Tibial artery (tissue), 4 donors: ENCODE data around the gene MGMT.

Experiments
- DNase-seq, 2 donors: peaks; one replicate each; pipeline ENCODE4 v3.0.0-alpha.2; 2019
- H3K27ac ChIP-seq, 2 donors: fragments of 200-600 bp; sonication (generic) in 1 of 2; 1 replicate in 1 of 2; 2 replicates in 1 of 2; pipeline ENCODE4 v1.5.1; 2018 to 2019; ENCODE audit warnings: mild to moderate bottlenecking in 1 of 2
- H3K27me3 ChIP-seq, 2 donors: fragments of 200-600 bp; sonication (generic) in 1 of 2; one replicate each; pipeline versions ENCODE4 v1.5.1 to v1.6.0; 2016 to 2019
- H3K36me3 ChIP-seq, 3 donors: fragments of 200-600 bp; sonication (generic) in 2 of 3; one replicate each; pipeline ENCODE4 v1.5.1; 2016 to 2019; ENCODE audit warnings: mild to moderate bottlenecking in 2 of 3
- H3K4me1 ChIP-seq, 4 donors: fragments of 200-600 bp; sonication (generic) in 2 of 4; 1 replicate in 3 of 4; 2 replicates in 1 of 4; pipeline ENCODE4 v1.5.1; 2016 to 2019
- H3K4me3 ChIP-seq, 2 donors: fragments of 200-600 bp; sonication (generic) in 1 of 2; 1 replicate in 1 of 2; 2 replicates in 1 of 2; pipeline ENCODE4 v1.5.1; 2018 to 2019; ENCODE audit warnings: mild to moderate bottlenecking in 2 of 2
- H3K9me3 ChIP-seq, 3 donors: fragments of 200-600 bp; sonication (generic) in 1 of 3; one replicate each; pipeline ENCODE4 v1.5.1; 2016 to 2019
- CTCF ChIP-seq, 2 experiments: fragments of 200-600 bp in 1 of 2; fragments of 450-650 bp in 1 of 2; IDR thresholded peaks; one replicate each; pipeline ENCODE4 v1.5.1; 2017 to 2019; ENCODE audit warnings: antibody characterized with exemption in 2 of 2, mild to moderate bottlenecking in 1 of 2, moderate library complexity in 1 of 2
- intact Hi-C: fragments of 100-400 bp; cut with DNase I; formaldehyde crosslinking; loops from one replicate; pipeline ENCODE4 v1.15.0; 2023; ENCODE audit warnings: low total_unique reads

MGMT gene

DNA sequence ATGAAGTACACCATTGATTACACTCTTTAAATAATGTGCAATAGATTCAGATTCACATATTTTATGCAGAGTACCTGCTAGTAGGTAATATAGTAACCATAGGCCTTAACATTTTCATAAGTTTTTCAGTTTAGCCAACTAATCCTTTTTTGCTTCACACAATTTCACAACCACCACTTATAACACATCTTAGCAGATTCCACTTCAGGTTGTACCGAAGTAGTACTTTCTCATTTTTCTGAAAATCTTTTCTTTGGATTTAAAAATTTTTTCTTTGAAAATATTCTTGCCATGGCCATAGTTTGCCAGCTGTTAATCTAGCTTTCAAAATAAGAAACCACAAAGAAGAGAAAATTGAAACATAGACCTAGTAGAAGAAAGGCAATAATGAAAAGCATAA, 203.1 kb downstream of the MGMT start:
- no peak for TF ChIP-seq CTCF (IDR thresholded peaks at IDR 0.05)
- intact Hi-C loops: no loop called here
- Histone ChIP-seq H3K36me3 (no peaks in the 10 kb centered on the region), H3K9me3 (peaks cover 0 to 9% (median 0%) of the 10 kb centered on the region in 3 donors), H3K27me3 (no peaks in the 10 kb centered on the region), H3K4me1 (no peaks in the 10 kb centered on the region), H3K4me3 (no peak overlapping the region), H3K27ac (no peak overlapping the region)
- DNase-seq: no peak

- intact Hi-C loops: no loop called here
- TF ChIP-seq CTCF (IDR thresholded peaks at IDR 0.05): no peak
- H3K4me1 ChIP-seq: no peaks in the 10 kb centered on the region
- peaks cover 0 to 9% (median 0%) of the 10 kb centered on the region in 3 donors for H3K9me3 ChIP-seq
- H3K27me3 ChIP-seq: no peaks in the 10 kb centered on the region
- H3K4me3 ChIP-seq: no peak overlapping the region
- DNase-seq: no peak
- no peak overlapping the region for H3K27ac ChIP-seq
- H3K36me3 ChIP-seq: no peaks in the 10 kb centered on the region
These were observed 206.3 kb downstream of the MGMT start for GRCh38 chr10:129673292-129673691.

GRCh38 chr10:129675027-129675769, 208.2 kb downstream of the MGMT start:
- intact Hi-C loops: no loop called here
- peaks cover 0 to 4% (median 0%) of the 10 kb centered on the region in 3 donors for H3K9me3 ChIP-seq
- H3K4me3 ChIP-seq: no peak overlapping the region
- DNase-seq: no peak
- no peak for TF ChIP-seq CTCF (IDR thresholded peaks at IDR 0.05)
- no peaks in the 10 kb centered on the region for H3K4me1 ChIP-seq
- H3K27me3 ChIP-seq: no peaks in the 10 kb centered on the region
- no peak overlapping the region for H3K27ac ChIP-seq
- H3K36me3 ChIP-seq: no peaks in the 10 kb centered on the region

GRCh38 chr10:129676014-129676413, 209.0 kb downstream of the MGMT start:
- Histone ChIP-seq H3K27ac (no peak overlapping the region), H3K36me3 (peaks cover 0 to 4% (median 0%) of the 10 kb centered on the region in 3 donors), H3K4me3 (no peak overlapping the region), H3K9me3 (no peaks in the 10 kb centered on the region), H3K4me1 (no peaks in the 10 kb centered on the region), H3K27me3 (no peaks in the 10 kb centered on the region)
- DNase-seq: peak in 1 of 2 donors; percentile 62
- intact Hi-C loops: no loop called here
- no peak for TF ChIP-seq CTCF (IDR thresholded peaks at IDR 0.05)

DNA sequence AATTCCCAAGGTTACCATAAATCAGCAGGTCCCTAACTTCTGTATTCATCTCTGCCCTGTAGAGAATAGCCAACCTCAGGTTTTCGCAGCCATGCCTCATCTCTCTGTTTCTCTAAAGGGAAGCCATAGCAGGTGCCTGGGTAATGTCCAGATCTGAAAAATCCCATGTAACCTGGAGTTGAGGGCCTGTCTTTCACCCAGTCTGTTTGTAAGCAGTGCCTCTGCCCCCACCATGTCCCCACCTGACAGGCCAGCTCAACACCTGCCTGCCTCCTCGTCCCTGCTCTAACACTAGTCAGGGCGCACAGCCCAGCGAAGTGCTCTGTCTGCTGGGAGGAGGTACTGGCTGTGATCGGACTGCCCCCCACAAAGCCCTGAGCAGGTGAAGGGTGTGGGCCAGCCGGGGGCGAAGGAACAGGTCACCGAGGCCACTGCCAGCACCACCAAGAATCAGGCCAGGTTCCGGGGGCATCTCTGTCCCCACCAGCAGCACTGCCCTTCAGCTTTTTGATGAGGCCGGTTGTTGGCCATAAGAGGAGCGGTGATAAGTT, 210.4 kb downstream of the MGMT start:
- no peak for TF ChIP-seq CTCF (IDR thresholded peaks at IDR 0.05)
- H3K27ac ChIP-seq: no peak overlapping the region
- no peaks in the 10 kb centered on the region for H3K9me3 ChIP-seq
- H3K36me3 ChIP-seq: peaks cover 0 to 4% (median 0%) of the 10 kb centered on the region in 3 donors
- no peak for DNase-seq
- H3K4me3 ChIP-seq: no peak overlapping the region
- intact Hi-C loops: no loop called here
- no peaks in the 10 kb centered on the region for H3K4me1 ChIP-seq
- no peaks in the 10 kb centered on the region for H3K27me3 ChIP-seq
